PC-9 (cell line): Measurements from ENCODE around the gene KCNQ1OT1. TPM values are rescaled to one million over a fixed set of nuclear protein-coding genes. Genes with fewer than 3 reads are reported as not detected.

Experiments
- BruUV-seq: library from RNA; stranded (reverse); fragments of 400-500 nt; replicated peaks from 2 replicates; lab custom pipeline; 2021; lab: Mats Ljungman, UMichigan
- CTCF ChIA-PET: fragments of 300-600 bp; sonication (Branson Sonifier 250); formaldehyde crosslinking; loops from one replicate; lab custom pipeline; 2022; ENCODE audit warnings: antibody characterized with exemption; lab: Charles Lee
- POLR2A ChIA-PET: fragments of 300-600 bp; sonication (Branson Sonifier 250); formaldehyde crosslinking; loops from one replicate; lab custom pipeline; 2022; ENCODE audit warnings: antibody characterized with exemption; ENCODE audit not compliant: unreplicated experiment; lab: Charles Lee
- DNase-seq, 2 experiments: peaks; one replicate each; pipeline versions ENCODE4 v3.0.0 to v3.0.0-alpha.2; 2015 to 2022; ENCODE audit warnings: mixed read lengths in 1 of 2
- H2AFZ ChIP-seq: fragments of 200-600 bp; sonication (generic); 2 replicates; pipeline ENCODE4 v1.8.1; 2017; ENCODE audit warnings: antibody characterized with exemption
- H3F3A ChIP-seq: fragments of 200-600 bp; sonication (generic); 2 replicates; pipeline ENCODE4 v1.8.1; 2017; ENCODE audit warnings: antibody characterized with exemption, mild to moderate bottlenecking, low read depth; ENCODE audit not compliant: insufficient read depth
- H3K27ac ChIP-seq: fragments of 200-600 bp; sonication (generic); 2 replicates; pipeline ENCODE4 v1.6.1; 2016; ENCODE audit warnings: mixed run types
- H3K27me3 ChIP-seq: fragments of 200-600 bp; sonication (generic); 2 replicates; pipeline ENCODE4 v1.6.1; 2016; ENCODE audit warnings: low read depth, mixed run types; ENCODE audit not compliant: insufficient read depth
- H3K36me3 ChIP-seq: fragments of 200-600 bp; sonication (generic); 2 replicates; pipeline ENCODE4 v1.6.1; 2016; ENCODE audit warnings: low read depth, mixed run types
- H3K4me1 ChIP-seq: fragments of 200-600 bp; sonication (generic); replicated peaks from 2 replicates; pipeline ENCODE4 v1.6.1; 2016; ENCODE audit warnings: mixed run types; ENCODE audit not compliant: insufficient read depth
- H3K4me2 ChIP-seq: fragments of 200-600 bp; sonication (generic); 2 replicates; pipeline ENCODE4 v1.6.1; 2017; ENCODE audit warnings: mixed run types
- H3K4me3 ChIP-seq: fragments of 200-600 bp; sonication (generic); 2 replicates; pipeline ENCODE4 v1.6.1; 2016; ENCODE audit warnings: mixed run types
- H3K79me2 ChIP-seq: fragments of 200-600 bp; sonication (generic); 2 replicates; pipeline ENCODE4 v1.6.1; 2017; ENCODE audit warnings: low read depth, mixed run types
- H3K9me2 ChIP-seq: fragments of 200-600 bp; sonication (generic); 2 replicates; pipeline ENCODE4 v1.8.1; 2017; ENCODE audit warnings: mild to moderate bottlenecking; ENCODE audit not compliant: insufficient read depth
- H3K9me3 ChIP-seq: fragments of 200-600 bp; sonication (generic); 2 replicates; pipeline ENCODE4 v1.8.1; 2016; ENCODE audit warnings: low read depth; ENCODE audit not compliant: insufficient read depth
- H4K20me1 ChIP-seq: fragments of 200-600 bp; sonication (generic); 2 replicates; pipeline ENCODE4 v1.8.1; 2017; ENCODE audit not compliant: insufficient read depth
- CTCF ChIP-seq: fragments of 200-600 bp; sonication (generic); conservative IDR thresholded peaks from 2 replicates; pipeline ENCODE4 v1.6.1; 2017; ENCODE audit warnings: mixed run types, antibody characterized with exemption, mild to moderate bottlenecking, moderate library complexity
- EZH2 ChIP-seq: fragments of 200-600 bp; sonication (generic); IDR thresholded peaks from 2 replicates; pipeline ENCODE4 v1.8.0; 2017; ENCODE audit warnings: antibody characterized with exemption, low read depth
- intact Hi-C: fragments of 100-400 bp; cut with micrococcal nuclease; formaldehyde crosslinking; loops from one replicate; pipeline ENCODE4 v1.10.0; 2022; ENCODE audit not compliant: unreplicated experiment
- total RNA-seq: library from RNA; stranded (reverse); gene quantifications from 2 replicates; pipeline ENCODE4 v1.2.3, GENCODE V29; 2021

The KCNQ1OT1 gene
- total RNA-seq, 1 experiment from 2014 or later = 3.4 TPM

GRCh38 chr11:2748061-2748813, 48.4 kb upstream of the KCNQ1OT1 start:
- CTCF ChIA-PET = no interaction called here

DNA sequence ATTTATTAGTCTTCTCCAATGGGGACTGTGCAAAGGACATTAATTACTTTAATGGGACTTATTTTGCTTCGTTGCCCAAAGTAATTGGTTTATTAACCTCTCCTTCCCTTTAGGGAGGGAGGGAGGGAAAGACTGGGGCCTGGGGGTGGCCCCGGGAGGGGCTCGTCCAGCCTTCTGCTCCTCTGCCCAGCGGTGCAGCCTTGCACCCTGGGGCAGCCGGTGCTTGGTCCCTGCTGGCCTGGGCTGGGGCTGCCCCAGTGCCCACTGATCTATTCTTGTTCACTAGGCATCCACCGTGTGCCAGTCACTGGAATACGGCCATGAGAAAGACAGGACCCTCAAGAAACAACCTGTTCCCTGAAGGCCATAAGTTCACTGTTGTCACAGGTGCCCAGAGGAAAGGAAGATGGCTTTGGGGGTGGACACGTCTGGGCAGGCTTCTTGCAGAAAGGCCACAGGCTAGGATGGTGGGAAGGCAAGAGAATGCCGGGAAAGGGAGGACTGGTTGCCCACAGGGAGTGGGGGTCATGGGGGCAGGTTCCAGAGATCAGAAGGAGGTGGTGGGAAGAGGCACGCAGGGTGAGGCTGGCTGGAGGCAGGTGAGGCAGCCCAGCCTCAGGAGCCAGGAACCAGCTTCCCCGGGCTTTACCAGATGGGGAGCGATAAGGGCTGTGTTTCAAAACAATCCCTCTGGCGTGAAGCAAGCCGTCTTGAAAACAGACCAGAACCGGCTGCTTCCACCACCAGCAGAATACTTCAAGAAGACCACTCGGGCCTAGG, 47.6 kb upstream of the KCNQ1OT1 start:
- Histone ChIP-seq H3F3A (no peaks in the 10 kb centered on the region), H3K79me2 (no peaks in the 10 kb centered on the region), H3K36me3 (no peaks in the 10 kb centered on the region), H3K9me2 (no peaks in the 10 kb centered on the region), H3K4me2 (no peak overlapping the region), H3K27ac (no peak overlapping the region), H3K4me1 (peaks cover 4% of the 10 kb centered on the region), H3K9me3 (no peaks in the 10 kb centered on the region), H2AFZ (no peak overlapping the region), H4K20me1 (no peaks in the 10 kb centered on the region), H3K27me3 (no peaks in the 10 kb centered on the region), H3K4me3 (no peak overlapping the region)
- CTCF ChIA-PET = no interaction called here
- POLR2A ChIA-PET = no interaction called here
- DNase-seq = no peak
- intact Hi-C loops = no loop called here
- no TSS peak for BruUV-seq
- TF ChIP-seq EZH2 = no peak
- TF ChIP-seq CTCF = no peak

More at GRCh38 chr11:2748061-2748813, 48.4 kb upstream of the KCNQ1OT1 start:
- H3K27me3 ChIP-seq = no peaks in the 10 kb centered on the region
- H3K9me2 ChIP-seq = no peaks in the 10 kb centered on the region
- H3K4me1 ChIP-seq = no peaks in the 10 kb centered on the region
- POLR2A ChIA-PET = no interaction called here
- H3K36me3 ChIP-seq = no peaks in the 10 kb centered on the region
- H3K4me3 ChIP-seq = no peak overlapping the region
- intact Hi-C loops = no loop called here
- no peak overlapping the region for H3K4me2 ChIP-seq
- no TSS peak for BruUV-seq
- H3K27ac ChIP-seq = no peak overlapping the region
- no peaks in the 10 kb centered on the region for H3K9me3 ChIP-seq
- DNase-seq = no peak
- no peaks in the 10 kb centered on the region for H4K20me1 ChIP-seq
- no peak overlapping the region for H2AFZ ChIP-seq
- no peaks in the 10 kb centered on the region for H3F3A ChIP-seq
- H3K79me2 ChIP-seq = no peaks in the 10 kb centered on the region
- TF ChIP-seq EZH2 (no peak), CTCF (no peak)

GRCh38 chr11:2746401-2747247, 46.8 kb upstream of the KCNQ1OT1 start:
- CTCF ChIA-PET = no interaction called here
- no peak overlapping the region for H3K4me3 ChIP-seq
- H3F3A ChIP-seq = 0 out of 2 replicates have a peak, but pooled peaks cover 8% of the 10 kb centered on the region
- H3K36me3 ChIP-seq = no peaks in the 10 kb centered on the region
- no peak for DNase-seq
- no peaks in the 10 kb centered on the region for H4K20me1 ChIP-seq
- no peaks in the 10 kb centered on the region for H3K27me3 ChIP-seq
- intact Hi-C loops = no loop called here
- TF ChIP-seq CTCF (no peak), EZH2 (no peak)
- no peaks in the 10 kb centered on the region for H3K9me3 ChIP-seq
- no peak overlapping the region for H3K4me2 ChIP-seq
- BruUV-seq = no TSS peak
- POLR2A ChIA-PET = no interaction called here
- H3K9me2 ChIP-seq = no peaks in the 10 kb centered on the region
- no peak overlapping the region for H3K27ac ChIP-seq
- H3K79me2 ChIP-seq = no peaks in the 10 kb centered on the region
- no peak overlapping the region for H2AFZ ChIP-seq
- H3K4me1 ChIP-seq = peaks cover 12% of the 10 kb centered on the region
